NCI-H345 treated with DMSO at 0.1 percent for 48 hours (cell line): ENCODE measurements around the gene VRK3.
"Not testable (repeated sequence)": the region's sequence is repeated elsewhere in the genome, so short reads cannot be mapped to it uniquely, and the experiment has no call there.

Source experiments
- DNase-seq: peaks from one replicate; lab custom pipeline; 2025; ENCODE audit not compliant: unreplicated experiment; lab: John Stamatoyannopoulos, UW

VRK3 gene

DNA sequence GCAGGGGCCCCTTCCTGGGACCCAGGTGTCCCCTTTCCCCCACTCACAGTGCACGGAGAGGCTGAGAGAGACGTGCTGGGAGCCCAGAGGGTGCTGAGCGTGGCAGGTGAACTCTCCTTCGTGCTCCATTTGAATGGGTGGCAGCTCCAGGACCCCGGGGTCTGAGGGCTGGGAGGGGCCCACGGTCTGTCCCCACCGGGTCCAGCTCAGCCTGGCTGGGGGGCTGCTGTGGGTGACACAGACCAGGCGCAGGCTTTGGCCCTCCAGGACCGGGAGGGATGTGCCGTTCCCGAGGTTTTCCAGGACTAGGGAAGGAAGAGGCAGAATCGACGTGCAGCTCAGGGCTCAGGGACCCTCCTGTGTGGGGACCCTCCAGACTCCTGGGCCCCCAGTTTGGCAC is 66.6 kb downstream of the VRK3 start:
- DNase-seq: not testable (repeated sequence)

DNA sequence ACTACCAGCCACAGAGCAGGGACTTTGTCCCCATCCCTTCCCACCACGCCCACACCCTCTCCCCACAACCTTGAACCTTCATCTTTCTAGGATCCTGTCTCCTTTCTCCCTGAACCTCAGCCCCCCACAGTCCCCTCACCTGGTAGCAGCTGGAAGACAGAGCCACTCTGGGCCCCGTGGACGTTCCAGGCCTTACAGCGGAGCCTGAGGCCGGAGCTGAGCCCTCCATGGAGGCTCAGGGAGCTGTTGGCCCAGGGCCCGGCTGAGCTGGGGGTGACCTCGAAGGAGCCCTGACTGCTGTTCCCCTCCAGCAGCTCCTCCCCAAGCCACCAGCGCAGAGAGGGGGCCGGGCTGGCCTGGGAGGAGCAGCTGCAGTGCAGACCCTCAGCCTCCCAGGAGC is 67.0 kb downstream of the VRK3 start:
- not testable (repeated sequence) for DNase-seq

DNA sequence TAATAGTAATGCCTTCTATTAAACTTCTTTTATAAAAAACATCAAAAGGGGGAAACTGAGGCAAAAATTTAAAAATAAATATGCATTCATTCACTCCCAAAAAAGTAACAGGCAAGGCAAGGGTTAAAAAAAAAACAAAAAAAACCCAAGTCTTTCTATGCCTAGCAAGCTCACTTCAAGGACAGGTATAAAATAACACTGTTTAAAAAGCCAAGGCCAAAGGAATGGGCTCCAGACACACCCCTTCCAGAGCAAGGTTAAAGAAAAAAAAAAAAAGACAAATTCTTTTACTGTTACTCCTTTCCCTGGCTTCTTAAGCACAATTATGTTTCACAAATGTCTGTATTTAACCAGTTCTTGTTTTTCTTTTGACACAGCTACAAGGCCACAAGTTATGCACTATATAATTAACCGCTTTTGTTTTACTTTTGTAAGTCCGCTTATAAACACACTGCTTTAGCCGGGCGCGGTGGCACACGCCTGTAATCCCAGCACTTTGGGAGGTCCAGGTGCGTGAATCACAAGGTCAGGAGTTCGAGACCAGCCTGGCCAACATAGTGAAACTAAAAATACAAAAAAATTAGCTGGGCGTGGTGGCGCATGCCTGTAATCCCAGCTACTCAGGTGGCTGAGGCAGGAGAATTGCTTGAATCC is 67.8 kb downstream of the VRK3 start:
- no peak for DNase-seq

DNA sequence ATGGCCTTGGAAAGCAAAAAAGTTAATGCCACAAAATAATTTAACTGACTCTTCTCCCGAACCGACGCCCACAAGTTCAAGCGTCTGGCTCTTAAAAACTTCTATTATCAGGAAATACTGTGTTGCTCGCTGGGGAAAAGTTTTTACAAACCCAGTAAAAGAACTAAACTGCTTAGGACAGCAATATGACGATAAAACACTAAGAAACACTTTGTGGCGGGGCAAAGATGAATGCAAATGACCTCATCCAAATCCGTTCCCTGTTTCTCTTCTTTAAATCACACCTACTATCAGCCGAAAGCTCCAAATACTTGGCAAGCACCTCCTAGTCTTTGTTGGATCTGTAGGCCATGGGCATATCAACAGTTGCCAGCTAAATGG is 69.1 kb downstream of the VRK3 start:
- no peak for DNase-seq

DNA sequence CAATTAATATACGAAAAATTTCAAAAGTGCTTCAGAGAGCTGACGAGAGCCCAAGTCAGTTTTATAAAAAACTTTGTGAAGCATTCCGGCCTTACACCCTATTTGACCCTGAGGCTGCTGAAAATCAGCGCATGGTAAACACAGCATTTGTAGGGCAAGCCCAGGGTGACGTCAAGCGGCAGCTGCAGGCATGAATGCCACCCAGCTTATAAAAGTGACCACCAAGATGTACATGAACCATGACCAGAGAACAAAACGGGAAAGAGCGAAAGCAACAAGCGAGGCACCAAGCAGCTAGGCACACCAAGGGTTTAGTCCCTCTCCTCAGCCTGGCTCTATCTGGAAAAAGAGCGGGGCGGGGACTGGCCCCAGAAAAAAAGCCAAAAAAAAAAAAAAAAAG is 70.2 kb downstream of the VRK3 start:
- no peak for DNase-seq

DNA sequence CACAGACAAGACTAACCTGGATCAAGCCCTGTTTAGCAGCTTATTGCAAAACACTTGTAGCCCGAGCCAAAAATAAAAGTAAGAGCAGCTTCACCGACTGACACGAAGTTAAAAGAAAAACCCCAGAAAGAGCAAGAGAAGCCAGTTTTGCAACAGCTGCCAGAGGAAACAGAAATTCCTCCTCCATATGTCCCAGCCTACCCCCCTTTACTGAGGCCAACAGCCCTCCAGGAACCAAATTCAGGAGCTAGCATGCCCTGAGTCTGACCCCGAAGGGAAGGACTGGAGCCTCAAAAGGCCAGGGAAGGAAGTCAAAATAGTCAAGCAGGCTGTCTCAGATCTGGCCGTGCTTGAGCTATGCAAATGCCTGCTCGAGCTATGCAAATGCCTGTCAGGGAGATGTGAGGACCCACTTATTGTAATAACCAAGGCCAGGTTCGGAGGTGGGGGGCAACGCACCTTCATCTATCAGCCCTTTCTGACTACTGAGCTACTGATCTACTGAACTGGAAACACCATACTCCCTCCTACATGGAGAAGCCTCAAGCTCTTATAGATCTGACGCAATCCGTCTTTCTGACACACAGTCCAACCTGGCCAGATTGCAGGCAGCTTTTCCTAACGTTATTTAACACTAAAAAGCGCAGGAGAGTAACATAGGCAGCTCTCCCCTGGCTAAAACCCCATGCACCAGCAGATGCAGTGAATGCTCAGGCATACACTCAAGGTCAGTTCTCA is 70.9 kb downstream of the VRK3 start:
- DNase-seq: no peak

DNA sequence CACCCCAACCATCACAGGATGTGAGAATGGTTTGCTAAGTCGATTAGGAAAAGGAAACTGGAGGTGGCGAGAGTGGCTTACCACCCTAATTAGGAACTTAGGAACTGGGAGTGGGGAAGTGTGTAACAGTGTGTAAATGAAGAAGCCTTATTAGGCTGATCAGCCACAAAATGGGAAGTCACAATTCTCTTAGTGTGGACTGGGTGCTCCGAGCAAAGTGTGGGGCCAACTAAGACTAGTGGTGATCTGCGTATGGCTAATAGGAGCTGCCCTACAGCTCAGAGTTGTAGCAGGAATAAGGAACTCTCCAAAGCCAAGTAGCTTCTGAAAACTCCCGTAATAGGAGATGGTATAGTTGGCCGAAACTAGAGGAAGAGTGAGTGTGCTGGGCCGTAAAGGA is 71.8 kb downstream of the VRK3 start:
- DNase-seq: no peak

DNA sequence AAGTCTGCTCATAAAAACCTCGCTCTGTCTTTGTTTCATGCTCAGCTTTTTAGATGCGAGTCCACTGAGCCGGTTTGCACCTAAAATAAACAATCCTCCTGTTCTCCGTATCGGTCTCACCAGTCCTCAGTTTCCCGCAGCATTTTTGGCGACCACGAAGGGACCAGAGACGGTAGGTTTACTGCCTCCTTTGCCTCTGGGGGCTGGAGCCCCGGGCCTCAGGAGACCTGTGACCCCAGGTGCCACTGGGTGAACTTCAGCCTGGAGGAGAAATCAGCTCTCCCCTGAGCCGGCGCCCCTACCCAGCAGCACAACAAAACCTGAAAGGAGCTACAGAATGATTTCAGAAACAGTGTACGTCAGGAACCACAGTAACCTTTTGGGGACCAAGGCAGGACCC is 72.3 kb downstream of the VRK3 start:
- DNase-seq: no peak

DNA sequence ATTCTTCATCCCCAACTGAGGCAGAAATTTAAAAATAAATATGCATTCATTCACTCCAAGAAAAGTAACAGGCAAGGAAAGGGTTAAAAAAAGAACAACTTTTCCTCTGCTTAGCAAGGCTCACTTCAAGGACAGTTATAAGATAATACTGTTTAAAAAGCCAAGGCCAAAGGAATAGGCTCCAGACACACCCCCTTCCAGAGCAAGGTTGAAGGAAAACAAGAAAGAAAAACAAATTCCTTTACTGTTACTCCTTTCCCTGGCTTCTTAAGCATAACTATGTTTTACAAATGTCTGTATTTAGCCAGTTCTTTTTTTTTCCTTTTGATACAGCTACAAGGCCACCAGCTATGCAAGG is 72.7 kb downstream of the VRK3 start:
- no peak for DNase-seq

DNA sequence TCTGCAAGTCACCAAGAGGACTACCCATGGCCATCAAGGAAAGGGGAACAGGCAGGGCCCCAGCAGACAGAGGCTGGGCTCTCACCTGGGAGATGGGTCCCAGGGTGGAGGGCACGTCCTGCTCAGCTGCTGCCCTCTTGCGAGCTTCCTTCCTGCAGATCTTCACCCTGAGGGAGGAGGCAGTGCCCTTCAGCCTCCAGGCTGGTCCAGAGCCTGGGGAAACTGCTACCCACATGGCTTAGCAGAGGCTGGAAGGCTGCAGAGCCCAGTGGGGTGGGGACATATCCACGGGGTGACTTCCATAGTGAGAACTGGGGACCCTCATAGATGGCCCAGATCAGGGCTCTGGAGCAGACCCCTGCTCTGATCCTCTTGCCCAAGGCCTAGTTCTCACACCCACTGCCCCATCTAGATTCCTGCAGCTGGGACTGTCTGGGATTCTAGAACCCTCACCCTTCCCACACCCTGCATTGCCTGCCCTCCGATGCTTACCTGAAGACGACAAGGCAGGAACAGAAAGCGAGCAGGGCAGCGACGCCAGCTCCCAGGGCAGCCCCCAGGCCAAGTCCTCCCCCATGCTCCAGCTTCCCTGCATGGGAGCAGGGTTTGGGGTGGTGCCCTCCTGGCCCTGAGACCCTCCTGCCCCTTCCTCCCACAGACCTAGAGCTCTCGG is 73.2 kb downstream of the VRK3 start:
- no peak for DNase-seq

DNA sequence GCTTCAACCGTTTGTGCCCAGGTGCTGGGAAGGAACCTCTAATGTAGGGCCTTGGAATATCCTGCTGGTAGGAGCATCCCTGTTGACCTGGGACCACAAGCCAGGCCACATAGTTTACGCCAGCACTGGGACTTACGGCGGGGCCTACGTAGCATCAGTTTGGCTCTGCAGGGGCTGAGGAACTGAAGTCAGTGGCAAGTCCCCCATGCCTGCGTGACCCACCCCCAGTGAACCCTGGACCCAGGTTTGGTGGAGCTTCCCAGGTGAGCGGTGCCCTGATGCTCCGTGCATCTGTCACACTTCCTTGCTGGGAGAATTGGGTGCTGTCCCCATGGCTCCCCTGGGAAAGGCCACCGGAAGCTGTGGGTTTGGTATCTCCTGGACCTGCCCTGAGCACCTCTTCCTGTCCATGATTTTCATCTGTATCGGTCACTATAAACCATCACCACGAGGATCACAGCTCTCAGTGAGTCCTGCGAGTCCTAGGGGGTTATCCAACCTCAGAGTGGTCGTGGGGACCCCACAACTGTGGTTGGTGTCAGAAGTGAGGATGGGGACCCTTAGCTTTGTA is 74.1 kb downstream of the VRK3 start:
- DNase-seq: no peak

DNA sequence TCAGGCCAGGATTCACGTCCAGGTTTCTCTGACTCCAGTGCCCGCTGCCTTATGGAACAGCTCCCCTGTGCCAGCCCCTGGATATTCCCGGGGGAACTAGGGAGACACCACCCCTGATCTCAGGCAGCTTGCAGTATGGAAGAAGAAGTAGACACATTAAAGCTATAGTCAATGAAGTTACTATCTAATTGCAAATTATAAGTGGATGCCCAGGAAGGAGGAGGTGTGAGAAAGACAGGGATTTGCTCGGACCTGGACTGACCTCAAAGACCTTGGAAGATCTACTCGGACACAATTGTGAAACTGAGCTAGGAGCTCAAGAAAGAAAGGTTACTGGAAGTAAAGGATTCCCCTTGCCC is 74.6 kb downstream of the VRK3 start:
- DNase-seq: no peak

DNA sequence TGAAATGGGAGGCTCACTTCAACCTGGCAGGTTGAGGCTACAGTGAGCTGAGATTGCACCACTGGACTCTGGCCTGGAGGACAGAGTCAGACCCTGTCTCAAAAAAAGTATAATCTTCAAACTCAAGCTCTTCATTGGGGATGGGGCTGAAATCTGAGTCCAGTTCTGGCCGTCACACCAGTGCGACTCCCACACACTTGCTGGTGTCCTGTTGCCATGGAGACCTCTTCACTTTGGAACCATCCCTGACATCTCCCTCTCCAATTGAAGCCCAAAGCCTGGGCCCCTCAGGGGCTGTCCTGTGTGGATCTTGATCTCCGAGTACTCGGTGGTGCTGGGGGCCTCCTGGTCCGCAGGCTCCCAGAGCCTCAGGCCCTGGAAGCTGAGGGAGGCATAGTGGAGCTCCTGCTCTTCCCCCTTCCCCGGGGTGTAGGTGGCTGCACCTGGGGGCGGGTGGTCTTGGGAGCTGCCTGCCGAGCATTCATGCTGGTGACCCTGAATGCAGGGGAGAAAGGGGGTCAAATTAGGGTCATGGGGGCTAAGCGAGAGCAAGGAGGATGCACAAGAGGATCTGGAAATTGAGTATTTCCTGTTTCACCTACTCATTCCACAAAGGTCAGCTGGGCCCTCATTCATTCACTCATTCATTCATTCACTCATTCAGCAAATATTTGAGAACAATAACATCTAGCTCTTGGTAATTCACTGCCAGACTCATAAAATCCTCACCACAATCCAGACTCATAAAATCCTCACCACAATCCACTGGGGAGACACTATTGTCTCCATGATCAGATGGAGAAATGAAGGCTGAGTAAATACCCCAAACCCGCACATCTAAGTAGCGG is 75.2 kb downstream of the VRK3 start:
- no peak for DNase-seq

DNA sequence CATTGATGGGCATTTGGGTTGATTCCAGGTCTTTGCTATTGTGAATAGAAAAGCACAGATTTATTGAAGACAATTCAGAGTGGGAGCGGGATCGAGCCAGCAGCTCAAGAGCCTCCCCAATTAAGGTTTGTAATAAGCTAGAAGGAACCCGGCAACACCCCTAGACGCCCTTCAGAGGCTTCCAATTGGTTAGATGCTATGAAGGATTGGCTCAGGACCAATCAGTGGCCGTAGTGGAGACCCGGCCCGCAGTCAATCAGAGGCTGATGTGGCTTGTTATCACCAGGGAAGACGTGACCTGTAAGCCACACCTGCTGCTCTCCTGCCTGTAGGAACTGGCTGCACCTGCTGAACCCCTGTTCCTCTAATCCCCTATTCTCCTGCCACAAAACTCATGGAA is 78.8 kb downstream of the VRK3 start:
- DNase-seq: no peak

DNA sequence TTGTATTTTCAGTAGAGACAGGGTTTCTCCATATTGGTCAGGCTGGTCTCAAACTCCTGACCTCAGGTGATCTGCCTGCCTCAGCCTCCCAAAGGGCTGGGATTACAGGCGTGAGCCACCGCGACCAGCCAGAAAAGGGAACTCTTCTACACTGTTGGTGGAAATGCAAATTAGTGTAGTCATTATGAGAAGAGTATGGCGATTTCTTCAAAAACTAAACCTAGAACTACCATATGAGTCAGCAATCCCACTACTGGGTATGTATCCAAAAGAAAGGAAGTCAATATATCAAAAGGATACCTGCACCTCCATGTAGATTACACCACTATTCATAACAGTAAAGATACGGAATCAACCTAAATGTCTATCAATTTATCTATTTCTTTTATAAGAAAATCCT is 80.6 kb downstream of the VRK3 start:
- DNase-seq: not testable (repeated sequence)

DNA sequence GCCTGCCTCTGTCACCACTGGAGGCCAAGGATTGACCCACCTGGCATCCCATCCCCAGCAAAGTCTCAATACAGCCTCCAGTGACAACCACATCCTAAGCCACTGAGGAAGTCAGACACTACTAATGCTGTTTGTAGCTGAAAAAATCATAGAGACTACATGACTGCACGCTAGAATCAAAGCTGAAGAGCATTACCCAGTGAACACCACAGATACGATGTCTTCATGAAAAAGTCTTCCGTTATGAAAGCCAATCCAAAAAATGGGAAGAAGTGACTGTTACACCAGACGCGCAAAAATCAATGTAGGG is 84.7 kb downstream of the VRK3 start:
- no peak for DNase-seq

DNA sequence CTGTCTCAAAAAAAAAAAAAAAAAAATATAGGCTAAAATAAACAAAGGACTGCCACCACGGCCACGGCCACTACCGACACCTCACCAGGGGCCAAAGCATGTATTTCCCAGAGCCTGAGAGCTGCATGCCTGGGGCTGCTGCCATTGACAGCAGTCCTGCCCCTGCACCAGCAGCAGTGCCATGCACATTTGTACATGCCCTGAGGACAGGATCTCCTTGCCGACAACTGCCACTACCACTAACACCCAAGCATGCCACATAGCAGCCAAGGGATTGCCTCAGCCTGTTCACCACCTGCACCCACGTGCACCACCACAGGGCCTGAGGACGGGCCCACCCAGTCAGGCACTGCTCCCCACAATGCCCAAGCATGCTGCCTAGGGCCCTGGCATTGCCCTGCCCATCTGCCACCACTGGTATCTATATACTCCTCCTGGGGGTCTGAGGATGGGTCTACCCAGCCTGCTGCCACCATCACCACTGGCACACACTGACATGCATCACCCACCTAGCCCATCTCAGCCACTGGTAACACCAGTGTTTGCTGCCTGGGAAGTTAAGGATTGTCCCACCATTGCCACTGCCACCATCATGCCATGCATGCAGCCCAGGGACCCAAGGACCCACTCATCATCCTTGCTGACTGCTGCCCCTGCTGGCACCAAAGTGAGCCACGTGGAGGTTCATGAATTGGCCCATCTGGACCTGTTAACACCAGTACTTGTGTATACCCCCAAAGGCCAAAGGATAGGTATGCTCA is 85.3 kb downstream of the VRK3 start:
- no peak for DNase-seq

DNA sequence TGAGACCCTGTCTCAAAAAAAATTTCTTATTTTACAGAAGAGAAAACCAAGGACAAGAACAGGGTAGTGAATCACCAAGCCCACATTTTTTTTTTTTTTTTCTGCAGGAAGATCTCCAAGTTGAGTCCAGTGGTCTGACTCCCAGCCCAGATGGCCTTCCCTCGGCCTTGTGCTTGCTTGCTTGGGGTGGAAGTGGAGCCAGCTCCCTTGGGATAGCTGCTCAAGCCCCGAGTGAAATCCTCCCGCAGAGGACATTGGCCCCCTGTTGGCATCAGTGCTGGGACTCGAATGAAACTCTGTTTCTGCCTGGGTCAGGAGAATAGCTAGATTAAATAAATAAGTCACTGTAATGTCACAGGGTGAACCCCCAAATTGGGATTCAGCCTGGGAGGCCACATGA is 86.5 kb downstream of the VRK3 start:
- no peak for DNase-seq

DNA sequence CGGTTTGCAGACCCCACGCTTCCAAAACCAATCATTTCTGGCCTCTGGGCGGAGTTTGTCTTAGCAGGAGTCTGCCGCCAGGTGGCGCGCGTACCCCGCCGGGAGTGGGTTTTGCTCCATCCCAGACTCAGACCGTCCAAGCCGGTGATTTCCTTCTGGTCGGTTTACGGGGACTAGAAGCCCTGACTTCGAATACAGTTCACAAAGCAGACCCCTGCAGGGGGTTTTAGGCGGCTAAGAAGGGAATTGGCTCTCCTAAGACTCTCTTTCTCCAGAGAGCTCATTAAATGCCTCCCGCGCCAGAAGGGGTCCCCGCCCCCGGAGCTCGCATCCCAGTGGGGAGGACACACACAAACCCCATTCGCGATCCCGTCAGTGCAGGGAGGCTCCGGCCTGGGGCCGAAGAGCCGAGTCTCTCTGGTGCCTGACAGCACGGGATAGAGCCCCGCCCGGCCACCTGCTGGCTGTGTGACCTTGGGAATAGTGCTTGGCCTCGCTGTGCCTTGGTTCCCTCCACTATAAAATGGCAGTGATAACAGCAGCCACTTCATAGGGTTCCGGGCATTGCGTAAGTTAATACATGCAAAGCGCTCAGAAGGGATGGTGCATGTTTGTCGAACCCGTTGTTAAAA is 87.3 kb downstream of the VRK3 start:
- peak; percentile 28 for DNase-seq

DNA sequence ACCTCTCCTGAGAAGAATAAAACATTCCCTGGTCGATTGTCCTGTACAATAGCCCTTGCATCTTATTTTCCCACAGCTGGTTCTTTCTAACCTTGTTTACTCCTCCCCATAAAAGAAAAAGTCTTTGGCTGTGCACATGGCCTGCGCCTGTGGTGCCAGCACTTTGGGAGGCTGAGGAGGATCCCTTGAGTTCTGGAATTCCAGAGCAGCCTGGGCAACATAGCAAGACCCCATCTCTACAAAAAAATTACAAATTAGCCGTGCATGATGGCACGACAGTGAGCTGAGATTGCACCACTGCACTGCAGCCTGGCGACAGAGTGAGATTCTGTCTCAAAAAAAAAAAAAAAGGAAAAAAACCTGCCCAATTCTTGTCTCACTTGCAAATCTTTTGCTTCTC is 88.6 kb downstream of the VRK3 start:
- DNase-seq: no peak
